Measurements from ENCODE around the gene BOK.
"Not testable (repeated sequence)": the region's sequence is repeated elsewhere in the genome, so short reads cannot be mapped to it uniquely, and the experiment has no call there.

BOK gene

GRCh38 chr2:241574911-241575623 is 16.5 kb downstream of the BOK start:
- DNase-seq: no peak

GRCh38 chr2:241575624-241576292 is 17.2 kb downstream of the BOK start:
- no peak for DNase-seq

GRCh38 chr2:241576293-241576654 is 17.7 kb downstream of the BOK start:
- DNase-seq: no peak

GRCh38 chr2:241577413-241578122 is 19.0 kb downstream of the BOK start:
- no peak for DNase-seq

GRCh38 chr2:241579281-241579680 is 20.7 kb downstream of the BOK start:
- DNase-seq: no peak

GRCh38 chr2:241582328-241582727 is 23.8 kb downstream of the BOK start:
- no peak for DNase-seq

- no peak for DNase-seq
Observed at GRCh38 chr2:241582806-241583205, 24.3 kb downstream of the BOK start.

- no peak for DNase-seq
Observed at GRCh38 chr2:241584436-241584835, 25.9 kb downstream of the BOK start.

- DNase-seq: no peak
Observed at GRCh38 chr2:241586564-241587264, 28.2 kb downstream of the BOK start.

GRCh38 chr2:241589863-241590262 is 31.3 kb downstream of the BOK start:
- DNase-seq: not testable (repeated sequence)

- not testable (repeated sequence) for DNase-seq
Observed at GRCh38 chr2:241590496-241591455, 32.2 kb downstream of the BOK start.

- DNase-seq: no peak
Observed at GRCh38 chr2:241592126-241592845, 33.7 kb downstream of the BOK start.

- DNase-seq: no peak
Observed at GRCh38 chr2:241593271-241593670, 34.7 kb downstream of the BOK start.

- DNase-seq: no peak
Observed at GRCh38 chr2:241595600-241596140, 37.1 kb downstream of the BOK start.

GRCh38 chr2:241597561-241597960 is 39.0 kb downstream of the BOK start:
- no peak for DNase-seq

- DNase-seq: no peak
Observed at GRCh38 chr2:241598061-241598460, 39.5 kb downstream of the BOK start.

- no peak for DNase-seq
Observed at GRCh38 chr2:241598487-241598886, 39.9 kb downstream of the BOK start.

- DNase-seq: no peak
Observed at GRCh38 chr2:241599615-241600014, 41.1 kb downstream of the BOK start.

- DNase-seq: no peak
Observed at GRCh38 chr2:241601841-241602240, 43.3 kb downstream of the BOK start.

- no peak for DNase-seq
Observed at GRCh38 chr2:241602720-241603119, 44.2 kb downstream of the BOK start.

GRCh38 chr2:241603686-241604085 is 45.1 kb downstream of the BOK start:
- DNase-seq: no peak

All from activated naive CD4-positive, alpha-beta T cell (primary cell).